HCT116 (cell line): Measurements from ENCODE around the gene CNTN4.

Experiments
- EGR1 ChIP-seq: IDR thresholded peaks from 2 replicates; pipeline ENCODE4 v1.6.1; 2012; ENCODE audit warnings: low read depth
- EZH2 ChIP-seq: fragments of 200-600 bp; sonication (generic); IDR thresholded peaks from 2 replicates; pipeline ENCODE4 v1.6.1; 2017; ENCODE audit warnings: antibody characterized with exemption, mixed run types
- POLR2A ChIP-seq: IDR thresholded peaks from 2 replicates; pipeline ENCODE4 v1.7.0; 2011; ENCODE audit warnings: borderline replicate concordance; ENCODE audit not compliant: insufficient read depth, insufficient read length; ENCODE audit errors: extremely low read depth
- POLR2AphosphoS5 ChIP-seq: IDR thresholded peaks from 2 replicates; pipeline ENCODE4 v1.6.1; 2011; ENCODE audit warnings: mild to moderate bottlenecking, low read depth, low read length, moderate library complexity
- SIN3A ChIP-seq: IDR thresholded peaks from 2 replicates; pipeline ENCODE4 v1.6.1; 2012; ENCODE audit warnings: low read depth
- SRF ChIP-seq: IDR thresholded peaks from 2 replicates; pipeline ENCODE4 v1.6.1; 2012; ENCODE audit warnings: low read depth
- TF ChIP-seq, protein P1 (sequence below), 3 experiments: fragments of 200-600 bp in 1 of 3; sonication (generic) in 1 of 3; IDR thresholded peaks in 2 of 3; conservative IDR thresholded peaks in 1 of 3; 2 replicates each; pipeline ENCODE4 v1.5.1; 2012 to 2017; ENCODE audit warnings: low read depth in 2 of 3, low read length in 2 of 3, antibody characterized with exemption in 1 of 3, borderline replicate concordance in 1 of 3, control low read depth in 1 of 3, mild to moderate bottlenecking in 1 of 3, mixed read lengths in 1 of 3, mixed run types in 1 of 3, moderate library complexity in 1 of 3; ENCODE audit not compliant: insufficient read depth in 1 of 3
- TF ChIP-seq, protein P2 (sequence below): IDR thresholded peaks from 2 replicates; pipeline ENCODE4 v1.6.1; 2011; ENCODE audit warnings: mild to moderate bottlenecking, low read length, moderate library complexity; ENCODE audit not compliant: insufficient replicate concordance; ENCODE audit errors: extremely low read depth

DNA sequence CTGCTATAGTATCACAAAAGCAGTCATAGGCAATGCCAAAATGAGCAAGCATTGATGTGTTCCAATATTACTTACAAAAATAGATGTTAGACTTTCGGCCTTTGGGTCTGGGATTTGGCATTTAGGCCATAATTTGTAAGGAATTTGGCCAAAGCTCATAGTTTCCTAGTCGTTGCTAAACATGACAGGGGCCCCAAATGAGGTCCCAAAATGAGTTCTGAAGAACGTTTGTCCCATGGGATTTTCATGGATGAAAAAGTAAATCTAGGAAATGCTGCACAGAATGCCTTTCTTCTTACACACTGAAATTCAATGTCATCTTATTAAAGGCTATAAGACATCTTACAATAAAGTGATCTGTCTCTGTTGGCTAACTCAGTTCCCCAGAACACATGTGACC, 456.0 kb downstream of the CNTN4 start:
- TF ChIP-seq, protein P1, sequence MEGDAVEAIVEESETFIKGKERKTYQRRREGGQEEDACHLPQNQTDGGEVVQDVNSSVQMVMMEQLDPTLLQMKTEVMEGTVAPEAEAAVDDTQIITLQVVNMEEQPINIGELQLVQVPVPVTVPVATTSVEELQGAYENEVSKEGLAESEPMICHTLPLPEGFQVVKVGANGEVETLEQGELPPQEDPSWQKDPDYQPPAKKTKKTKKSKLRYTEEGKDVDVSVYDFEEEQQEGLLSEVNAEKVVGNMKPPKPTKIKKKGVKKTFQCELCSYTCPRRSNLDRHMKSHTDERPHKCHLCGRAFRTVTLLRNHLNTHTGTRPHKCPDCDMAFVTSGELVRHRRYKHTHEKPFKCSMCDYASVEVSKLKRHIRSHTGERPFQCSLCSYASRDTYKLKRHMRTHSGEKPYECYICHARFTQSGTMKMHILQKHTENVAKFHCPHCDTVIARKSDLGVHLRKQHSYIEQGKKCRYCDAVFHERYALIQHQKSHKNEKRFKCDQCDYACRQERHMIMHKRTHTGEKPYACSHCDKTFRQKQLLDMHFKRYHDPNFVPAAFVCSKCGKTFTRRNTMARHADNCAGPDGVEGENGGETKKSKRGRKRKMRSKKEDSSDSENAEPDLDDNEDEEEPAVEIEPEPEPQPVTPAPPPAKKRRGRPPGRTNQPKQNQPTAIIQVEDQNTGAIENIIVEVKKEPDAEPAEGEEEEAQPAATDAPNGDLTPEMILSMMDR (IDR thresholded peaks at IDR 0.05 in 2 of 3, conservative IDR thresholded peaks at IDR 0.05 in 1 of 3; ENCODE audit: borderline replicate concordance in 1 of 3, insufficient read depth in 1 of 3, low read depth in 2 of 3, low read length in 2 of 3) = no peak
- no peak for TF ChIP-seq EGR1
- TF ChIP-seq POLR2AphosphoS5 = no peak
- TF ChIP-seq EZH2 = no peak
- TF ChIP-seq SIN3A = no peak
- no peak for TF ChIP-seq SRF
- TF ChIP-seq POLR2A = no peak
- TF ChIP-seq, protein P2, sequence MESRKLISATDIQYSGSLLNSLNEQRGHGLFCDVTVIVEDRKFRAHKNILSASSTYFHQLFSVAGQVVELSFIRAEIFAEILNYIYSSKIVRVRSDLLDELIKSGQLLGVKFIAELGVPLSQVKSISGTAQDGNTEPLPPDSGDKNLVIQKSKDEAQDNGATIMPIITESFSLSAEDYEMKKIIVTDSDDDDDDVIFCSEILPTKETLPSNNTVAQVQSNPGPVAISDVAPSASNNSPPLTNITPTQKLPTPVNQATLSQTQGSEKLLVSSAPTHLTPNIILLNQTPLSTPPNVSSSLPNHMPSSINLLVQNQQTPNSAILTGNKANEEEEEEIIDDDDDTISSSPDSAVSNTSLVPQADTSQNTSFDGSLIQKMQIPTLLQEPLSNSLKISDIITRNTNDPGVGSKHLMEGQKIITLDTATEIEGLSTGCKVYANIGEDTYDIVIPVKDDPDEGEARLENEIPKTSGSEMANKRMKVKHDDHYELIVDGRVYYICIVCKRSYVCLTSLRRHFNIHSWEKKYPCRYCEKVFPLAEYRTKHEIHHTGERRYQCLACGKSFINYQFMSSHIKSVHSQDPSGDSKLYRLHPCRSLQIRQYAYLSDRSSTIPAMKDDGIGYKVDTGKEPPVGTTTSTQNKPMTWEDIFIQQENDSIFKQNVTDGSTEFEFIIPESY = no peak
